AG09309 (cell line): ENCODE data around the gene DDA1.
A peak's percentile ranks its signal among the peaks of the same experiment; 100 is the strongest.

Source experiments
- DNase-seq: peaks from one replicate; pipeline ENCODE4 v3.0.0-alpha.2; 2010; ENCODE audit warnings: low read depth
- H3K4me3 ChIP-seq: 2 replicates; pipeline ENCODE4 v1.5.1; 2011; ENCODE audit warnings: mild to moderate bottlenecking, low read depth, low read length, moderate library complexity; ENCODE audit not compliant: control insufficient read depth
- TF ChIP-seq, protein P1 (sequence below): IDR thresholded peaks from 2 replicates; pipeline ENCODE4 v1.5.1; 2011; ENCODE audit warnings: mild to moderate bottlenecking, low read depth, low read length, inconsistent platforms; ENCODE audit not compliant: insufficient read depth, control insufficient read depth; ENCODE audit errors: missing control alignments

Gene DDA1

DNA sequence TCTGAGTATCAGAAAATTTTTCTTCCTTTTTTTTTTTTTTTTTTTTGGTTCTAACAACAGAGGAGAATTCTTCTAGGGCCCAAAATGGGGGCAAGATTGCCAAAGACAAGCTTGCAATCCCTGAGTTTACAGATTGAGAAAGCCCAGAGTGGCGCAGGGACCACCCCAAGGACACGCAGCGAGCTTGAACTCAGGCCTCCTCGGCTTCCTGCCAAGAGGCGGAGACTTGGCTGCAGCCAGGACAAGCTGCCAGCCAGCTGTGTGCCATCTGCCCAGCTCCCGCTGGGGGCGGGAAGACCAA is 4.2 kb upstream of the DDA1 start:
- H3K4me3 ChIP-seq, result peak overlapping the region; percentile 77
- TF ChIP-seq, protein P1, sequence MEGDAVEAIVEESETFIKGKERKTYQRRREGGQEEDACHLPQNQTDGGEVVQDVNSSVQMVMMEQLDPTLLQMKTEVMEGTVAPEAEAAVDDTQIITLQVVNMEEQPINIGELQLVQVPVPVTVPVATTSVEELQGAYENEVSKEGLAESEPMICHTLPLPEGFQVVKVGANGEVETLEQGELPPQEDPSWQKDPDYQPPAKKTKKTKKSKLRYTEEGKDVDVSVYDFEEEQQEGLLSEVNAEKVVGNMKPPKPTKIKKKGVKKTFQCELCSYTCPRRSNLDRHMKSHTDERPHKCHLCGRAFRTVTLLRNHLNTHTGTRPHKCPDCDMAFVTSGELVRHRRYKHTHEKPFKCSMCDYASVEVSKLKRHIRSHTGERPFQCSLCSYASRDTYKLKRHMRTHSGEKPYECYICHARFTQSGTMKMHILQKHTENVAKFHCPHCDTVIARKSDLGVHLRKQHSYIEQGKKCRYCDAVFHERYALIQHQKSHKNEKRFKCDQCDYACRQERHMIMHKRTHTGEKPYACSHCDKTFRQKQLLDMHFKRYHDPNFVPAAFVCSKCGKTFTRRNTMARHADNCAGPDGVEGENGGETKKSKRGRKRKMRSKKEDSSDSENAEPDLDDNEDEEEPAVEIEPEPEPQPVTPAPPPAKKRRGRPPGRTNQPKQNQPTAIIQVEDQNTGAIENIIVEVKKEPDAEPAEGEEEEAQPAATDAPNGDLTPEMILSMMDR, result no peak
- no peak for DNase-seq

DNA sequence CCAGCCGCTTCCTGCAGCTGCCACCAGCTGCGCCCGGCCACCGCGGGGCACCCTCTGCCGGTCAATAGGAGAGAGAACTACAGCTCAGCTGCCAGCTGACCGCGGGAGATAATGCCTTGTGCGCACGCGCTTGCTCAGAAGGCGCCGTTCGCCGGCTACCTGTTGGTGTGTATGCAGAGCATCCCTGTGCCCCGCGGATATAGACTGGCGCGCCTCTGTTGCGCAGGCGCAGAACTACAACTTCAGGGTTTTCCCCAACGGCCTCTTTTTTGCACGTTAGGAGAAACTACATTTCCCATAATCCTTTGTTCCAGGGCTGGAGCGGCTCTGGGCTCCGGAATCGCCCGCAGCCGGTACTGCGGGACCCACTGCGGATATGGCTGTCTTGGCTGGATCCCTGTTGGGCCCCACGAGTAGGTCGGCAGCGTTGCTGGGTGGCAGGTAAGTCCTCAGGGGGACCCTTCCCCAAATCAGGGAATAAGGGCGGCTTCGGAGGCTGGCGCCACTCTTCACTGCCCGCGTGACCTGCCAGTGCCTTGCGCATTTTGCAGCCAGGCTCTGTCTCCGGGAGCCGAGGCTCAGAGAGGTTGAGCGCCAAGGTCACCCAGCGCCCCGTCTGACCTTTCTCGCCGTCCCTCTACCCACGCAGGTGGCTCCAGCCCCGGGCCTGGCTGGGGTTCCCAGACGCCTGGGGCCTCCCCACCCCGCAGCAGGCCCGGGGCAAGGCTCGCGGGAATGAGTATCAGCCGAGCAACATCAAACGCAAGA is 3.7 kb upstream of the DDA1 start, which contains the start of gene MRPL34:
TSS of gene MRPL34 (plus strand) at position 356 of the 768 bp plus-strand sequence. CDS start at position 377, 21 bp downstream.
- peak; percentile 96 for DNase-seq
- peak within 1 kb of the TSS; percentile 77 for H3K4me3 ChIP-seq
- TF ChIP-seq, protein P1, result peak; percentile 78

DNA sequence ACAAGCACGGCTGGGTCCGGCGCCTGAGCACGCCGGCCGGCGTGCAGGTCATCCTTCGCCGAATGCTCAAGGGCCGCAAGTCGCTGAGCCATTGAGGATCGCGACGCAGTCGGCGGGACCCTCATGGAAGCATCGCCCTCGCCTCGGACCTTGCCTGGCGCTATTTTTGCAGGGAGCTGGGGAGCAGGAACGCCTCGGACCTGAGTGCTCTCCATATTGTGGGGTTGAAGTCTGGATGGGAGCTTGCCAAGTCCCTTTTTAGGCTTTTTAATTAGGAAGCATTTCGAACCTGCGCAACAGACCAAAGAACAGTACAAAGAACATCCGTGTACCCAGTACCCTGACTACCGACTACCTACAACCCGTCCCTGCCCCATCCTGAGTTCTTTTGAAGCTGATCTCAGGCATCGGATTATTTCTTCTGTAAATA is 3.1 kb upstream of the DDA1 start:
- DNase-seq, result no peak
- peak overlapping the region; percentile 77 for H3K4me3 ChIP-seq
- TF ChIP-seq, protein P1, result no peak

DNA sequence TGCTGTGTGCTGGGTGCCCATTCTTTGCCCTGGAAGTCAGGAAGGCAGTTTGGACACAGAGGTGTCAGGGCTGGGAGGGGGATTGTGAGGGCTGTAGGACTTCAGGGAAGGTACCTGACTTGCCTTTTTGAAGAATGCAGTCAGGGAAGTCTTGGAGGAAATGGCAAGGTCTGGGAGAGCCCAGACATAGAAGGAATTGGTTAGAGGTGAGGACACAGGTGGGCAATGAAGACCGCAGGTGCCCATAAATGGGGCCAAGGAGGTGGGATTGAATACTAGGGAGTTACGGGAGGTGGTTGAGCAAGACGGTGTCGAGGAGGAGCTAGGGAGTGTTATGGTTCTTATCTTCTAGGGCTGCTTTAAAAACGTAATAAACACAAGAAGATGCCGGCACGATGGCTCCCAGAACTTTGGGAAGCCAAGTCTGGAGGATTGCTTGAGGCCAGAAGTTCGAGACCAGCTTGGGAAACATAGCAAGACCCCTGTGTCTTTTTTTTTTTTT is 1.4 kb upstream of the DDA1 start:
- DNase-seq, result no peak
- TF ChIP-seq, protein P1, result no peak
- no peak overlapping the region for H3K4me3 ChIP-seq

DNA sequence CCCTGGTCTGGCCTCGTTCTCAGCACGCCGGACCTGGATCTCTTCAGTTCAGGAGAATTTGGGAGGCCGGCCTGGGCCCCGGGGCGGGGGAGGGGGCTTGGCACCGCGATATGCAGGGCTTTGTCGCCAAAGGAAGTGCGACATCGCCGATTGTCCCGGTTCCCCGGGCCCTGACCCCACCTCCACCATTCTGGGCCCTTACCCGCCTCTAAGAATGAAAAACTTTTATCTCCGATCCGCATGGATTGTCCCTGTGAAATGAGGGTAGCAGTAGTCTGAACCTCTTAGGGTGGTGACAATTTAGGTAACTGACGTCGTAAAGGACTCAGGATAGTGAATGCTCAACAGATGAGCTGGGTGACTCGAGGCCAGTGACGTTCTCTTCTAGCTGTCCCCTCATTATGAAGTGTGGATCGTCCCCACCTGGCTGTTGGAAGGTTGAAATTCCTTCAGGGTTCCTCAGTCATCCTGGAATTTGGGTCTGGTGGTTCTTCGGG is 650 bp downstream of the DDA1 start:
- TF ChIP-seq, protein P1, result no peak
- H3K4me3 ChIP-seq, result peak overlapping the region; percentile 100
- DNase-seq, result no peak

DNA sequence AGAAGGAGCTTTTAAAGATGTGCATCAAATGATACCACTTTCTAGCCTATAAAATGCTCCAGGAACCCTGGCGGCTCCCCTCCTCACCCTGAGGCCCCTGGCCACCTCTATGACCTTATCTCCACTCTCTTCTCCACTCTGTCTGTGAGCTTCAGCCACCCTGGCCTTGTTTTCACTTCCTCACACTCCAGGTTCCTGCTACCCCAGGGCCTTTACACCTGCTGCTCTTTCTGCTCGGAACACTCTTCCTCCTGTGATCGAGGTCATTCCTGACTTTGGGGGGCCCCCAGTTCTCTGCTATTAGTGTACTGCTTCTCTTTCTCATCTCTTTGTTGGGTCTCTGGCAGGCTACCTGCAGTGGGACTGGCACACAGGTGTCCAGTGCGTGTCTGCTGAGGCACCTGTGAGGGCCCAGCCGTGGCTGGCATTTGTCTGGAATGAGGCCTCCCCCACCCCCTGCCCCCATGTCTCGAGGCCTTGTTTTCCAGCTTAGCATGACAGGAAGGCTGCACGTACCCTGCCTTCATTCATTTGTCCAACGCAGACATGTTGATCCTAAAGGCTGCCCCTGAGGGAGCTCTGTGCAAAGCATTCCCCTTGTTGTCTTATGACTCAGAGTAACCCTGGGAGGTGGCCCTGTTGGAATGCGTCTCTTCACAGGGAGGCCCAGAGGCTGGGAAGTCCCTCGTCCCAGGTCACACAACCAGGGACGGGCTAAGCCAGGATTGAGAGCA is 2.3 kb downstream of the DDA1 start:
- H3K4me3 ChIP-seq, result peak overlapping the region; percentile 19
- no peak for DNase-seq
- TF ChIP-seq, protein P1, result no peak
